H1 (cell line): ENCODE data around the gene SLC20A1. TPM values are rescaled to one million over a fixed set of nuclear protein-coding genes. Genes with fewer than 3 reads are reported as not detected.

ENCODE experiments used
- CTCF ChIA-PET: fragments of 300-600 bp; sonication (Branson Sonifier 250); formaldehyde crosslinking; loops from one replicate; lab custom pipeline; 2021; ENCODE audit not compliant: partially characterized antibody; lab: Charles Lee
- POLR2A ChIA-PET: fragments of 300-600 bp; sonication (Branson Sonifier 250); formaldehyde crosslinking; loops from one replicate; lab custom pipeline; 2021; ENCODE audit warnings: inconsistent platforms; ENCODE audit not compliant: partially characterized antibody; lab: Charles Lee
- DNase-seq, 2 experiments: peaks; one replicate each; pipeline versions ENCODE4 v3.0.0 to v3.0.0-alpha.2; 2010 to 2022; ENCODE audit warnings: low spot score in 2 of 2, low read depth in 1 of 2, mixed read lengths in 1 of 2
- FAIRE-seq: peaks from 2 replicates; lab custom pipeline; 2011; peaks lifted over from hg19 to GRCh38; lab: Jason Lieb, UNC
- H2AFZ ChIP-seq: 2 replicates; pipeline ENCODE4 v1.8.1; 2012; ENCODE audit warnings: low read length, inconsistent platforms
- H2AK5ac ChIP-seq: 2 replicates; pipeline ENCODE4 v1.6.1; 2013; ENCODE audit warnings: low read depth, low read length
- H2BK120ac ChIP-seq: replicated peaks from 2 replicates; pipeline ENCODE3; 2013; ENCODE audit warnings: low read depth, low read length, inconsistent platforms
- H2BK12ac ChIP-seq: 2 replicates; pipeline ENCODE4 v1.6.1; 2013; ENCODE audit warnings: low read depth, low read length
- H2BK15ac ChIP-seq: 2 replicates; pipeline ENCODE4 v1.6.1; 2013; ENCODE audit warnings: low read length
- H2BK20ac ChIP-seq: 2 replicates; pipeline ENCODE4 v1.6.1; 2013; ENCODE audit warnings: low read length
- H2BK5ac ChIP-seq: 2 replicates; pipeline ENCODE4 v1.6.1; 2013; ENCODE audit warnings: low read depth, low read length
- H3K14ac ChIP-seq: 2 replicates; pipeline ENCODE4 v1.6.1; 2013; ENCODE audit warnings: inconsistent platforms; ENCODE audit not compliant: insufficient read length
- H3K18ac ChIP-seq: 2 replicates; pipeline ENCODE4 v1.6.1; 2013; ENCODE audit warnings: low read length; ENCODE audit errors: extremely low read depth
- H3K23ac ChIP-seq: 2 replicates; pipeline ENCODE4 v1.6.1; 2013; ENCODE audit warnings: inconsistent platforms; ENCODE audit not compliant: insufficient read length
- H3K23me2 ChIP-seq: 2 replicates; pipeline ENCODE4 v1.6.1; 2013; ENCODE audit warnings: low read depth, low read length
- H3K27ac ChIP-seq: 2 replicates; pipeline ENCODE4 v1.6.1; 2011; ENCODE audit warnings: low read depth, low read length, inconsistent platforms
- H3K27me3 ChIP-seq, 4 experiments: replicated peaks in 1 of 4; 1 replicate in 1 of 4; 2 replicates in 3 of 4; pipeline versions ENCODE4 v1.6.1 to v1.8.1; 2011 to 2013; ENCODE audit warnings: low read length in 3 of 4, mild to moderate bottlenecking in 3 of 4, inconsistent platforms in 2 of 4, mixed read lengths in 2 of 4, moderate library complexity in 1 of 4; ENCODE audit not compliant: control insufficient read depth in 3 of 4, insufficient read depth in 3 of 4; ENCODE audit errors: extremely low read depth in 1 of 4
- H3K36me3 ChIP-seq, 4 experiments: 2 replicates each; pipeline versions ENCODE4 v1.6.1 to v1.8.1; 2011 to 2013; ENCODE audit warnings: mild to moderate bottlenecking in 4 of 4, low read length in 3 of 4, moderate library complexity in 2 of 4, control low read depth in 1 of 4, inconsistent platforms in 1 of 4; ENCODE audit not compliant: insufficient read depth in 4 of 4, control insufficient read depth in 2 of 4
- H3K4ac ChIP-seq: replicated peaks from 2 replicates; pipeline ENCODE3; 2013; ENCODE audit warnings: low read length, low read depth, mixed read lengths, inconsistent platforms; ENCODE audit not compliant: insufficient read length
- H3K4me1 ChIP-seq, 4 experiments: replicated peaks in 1 of 4; 1 replicate in 1 of 4; 2 replicates in 3 of 4; pipeline versions ENCODE4 v1.6.1 to v1.8.1; 2011 to 2013; ENCODE audit warnings: low read length in 3 of 4, inconsistent platforms in 2 of 4, mixed read lengths in 1 of 4; ENCODE audit not compliant: insufficient read depth in 4 of 4, control insufficient read depth in 3 of 4
- H3K4me2 ChIP-seq, 2 experiments: 2 replicates each; pipeline versions ENCODE4 v1.6.1 to v1.8.1; 2011 to 2013; ENCODE audit warnings: low read depth in 2 of 2, low read length in 2 of 2, control low read depth in 1 of 2, inconsistent platforms in 1 of 2, mild to moderate bottlenecking in 1 of 2; ENCODE audit not compliant: insufficient read depth in 1 of 2
- H3K4me3 ChIP-seq, 4 experiments: fragments of 200-600, 300-600 bp in 1 of 4; sonication (generic), shearing (Covaris generic), sonication (Bioruptor Twin) in 1 of 4; 2 replicates each; pipeline versions ENCODE4 v1.5.1 to v1.8.1; 2011 to 2016; ENCODE audit warnings: low read length in 4 of 4, low read depth in 3 of 4, control low read depth in 2 of 4, inconsistent platforms in 2 of 4, mild to moderate bottlenecking in 2 of 4, mixed read lengths in 1 of 4, moderate library complexity in 1 of 4; ENCODE audit not compliant: insufficient read depth in 2 of 4; ENCODE audit errors: extremely low read depth in 1 of 4
- H3K56ac ChIP-seq: replicated peaks from 2 replicates; pipeline ENCODE3; 2013; ENCODE audit warnings: low read depth, mild to moderate bottlenecking, mixed read lengths, low read length, inconsistent platforms; ENCODE audit not compliant: insufficient read length
- H3K79me1 ChIP-seq: 2 replicates; pipeline ENCODE4 v1.6.1; 2013; ENCODE audit warnings: low read depth, low read length, control low read depth
- H3K79me2 ChIP-seq, 2 experiments: 2 replicates each; pipeline versions ENCODE4 v1.6.1 to v1.8.1; 2012 to 2013; ENCODE audit warnings: low read length in 2 of 2, mild to moderate bottlenecking in 2 of 2, inconsistent platforms in 1 of 2; ENCODE audit not compliant: insufficient read depth in 2 of 2, control insufficient read depth in 1 of 2
- H3K9ac ChIP-seq, 4 experiments: replicated peaks in 1 of 4; 1 replicate in 1 of 4; 2 replicates in 3 of 4; pipeline versions ENCODE4 v1.6.1 to v1.8.1; 2011 to 2013; ENCODE audit warnings: low read depth in 3 of 4, low read length in 3 of 4, control low read depth in 2 of 4, mild to moderate bottlenecking in 2 of 4, moderate library complexity in 2 of 4, inconsistent platforms in 1 of 4; ENCODE audit errors: extremely low read depth in 1 of 4
- H3K9me3 ChIP-seq, 2 experiments: 2 replicates each; pipeline versions ENCODE4 v1.6.1 to v1.8.1; 2012 to 2013; ENCODE audit warnings: mild to moderate bottlenecking in 2 of 2, moderate library complexity in 2 of 2, control low read depth in 1 of 2, inconsistent platforms in 1 of 2, low read depth in 1 of 2, low read length in 1 of 2, mixed read lengths in 1 of 2; ENCODE audit not compliant: insufficient read depth in 2 of 2
- H4K20me1 ChIP-seq, 2 experiments: replicated peaks in 1 of 2; 2 replicates each; pipeline versions ENCODE3 to v1.8.1; 2011 to 2013; ENCODE audit warnings: inconsistent platforms in 2 of 2, low read length in 2 of 2, mild to moderate bottlenecking in 1 of 2; ENCODE audit not compliant: insufficient read depth in 2 of 2, control insufficient read depth in 1 of 2
- H4K5ac ChIP-seq: 2 replicates; pipeline ENCODE4 v1.6.1; 2013; ENCODE audit warnings: low read length, low read depth, mixed read lengths, inconsistent platforms; ENCODE audit not compliant: insufficient read length
- H4K8ac ChIP-seq: 2 replicates; pipeline ENCODE4 v1.8.0; 2013; ENCODE audit warnings: mild to moderate bottlenecking, moderate library complexity, low read length, inconsistent platforms; ENCODE audit not compliant: insufficient read depth; ENCODE audit errors: extremely low read depth
- H4K91ac ChIP-seq: replicated peaks from 2 replicates; pipeline ENCODE3; 2013; ENCODE audit warnings: low read length, mixed read lengths, inconsistent platforms; ENCODE audit not compliant: insufficient read length
- BACH1 ChIP-seq: IDR thresholded peaks from 2 replicates; pipeline ENCODE4 v1.6.1; 2012; ENCODE audit warnings: low read length, improper control_type of control experiment
- CTCF ChIP-seq, 3 experiments: IDR thresholded peaks; 1 replicate in 2 of 3; 2 replicates in 1 of 3; pipeline versions ENCODE4 v1.5.1 to v1.6.1; 2011; ENCODE audit warnings: low read length in 3 of 3, mild to moderate bottlenecking in 3 of 3, inconsistent platforms in 2 of 3, low read depth in 1 of 3, moderate library complexity in 1 of 3; ENCODE audit not compliant: insufficient read depth in 1 of 3; ENCODE audit errors: control extremely low read depth in 1 of 3
- EGR1 ChIP-seq: IDR thresholded peaks from 2 replicates; pipeline ENCODE4 v1.6.1; 2011; ENCODE audit warnings: low read depth, low read length, borderline replicate concordance
- EP300 ChIP-seq, 2 experiments: IDR thresholded peaks; 1 replicate in 1 of 2; 2 replicates in 1 of 2; pipeline ENCODE4 v1.6.1; 2011 to 2012; ENCODE audit warnings: low read depth in 2 of 2, low read length in 2 of 2, mild to moderate bottlenecking in 2 of 2, borderline replicate concordance in 1 of 2, inconsistent platforms in 1 of 2, moderate library complexity in 1 of 2
- HDAC6 ChIP-seq: IDR thresholded peaks from one replicate; pipeline ENCODE4 v1.7.1; 2012; ENCODE audit warnings: low read depth, mild to moderate bottlenecking, inconsistent platforms, low read length, moderate library complexity
- KDM5A ChIP-seq: fragments of 200-600 bp; IDR thresholded peaks from 2 replicates; pipeline ENCODE4 v1.7.1; 2012; ENCODE audit warnings: mild to moderate bottlenecking, low read length, inconsistent platforms, mixed read lengths
- RBBP5 ChIP-seq: IDR thresholded peaks from 2 replicates; pipeline ENCODE4 v1.7.1; 2012; ENCODE audit warnings: low read depth, mild to moderate bottlenecking, inconsistent platforms, low read length, moderate library complexity, borderline replicate concordance
- TBP ChIP-seq: IDR thresholded peaks from 2 replicates; pipeline ENCODE4 v1.6.1; 2011; ENCODE audit warnings: low read depth, low read length, improper control_type of control experiment
- TCF12 ChIP-seq: IDR thresholded peaks from 2 replicates; pipeline ENCODE4 v1.6.1; 2011; ENCODE audit warnings: low read depth, mild to moderate bottlenecking, low read length
- WGBS, 2 experiments: shearing (Covaris generic) in 1 of 2; methylation state at CpG; one replicate each; pipeline versions ENCODE4 v1.1.6 to v1.1.7; 2013 to 2015; ENCODE audit warnings: low lambda C conversion rate in 2 of 2, mixed read lengths in 2 of 2, inconsistent platforms in 1 of 2, low coverage in 1 of 2, missing lambda C conversion rate in 1 of 2; ENCODE audit not compliant: insufficient replicate concordance in 2 of 2, insufficient coverage in 1 of 2, insufficient read length in 1 of 2; ENCODE audit errors: extremely low coverage in 1 of 2, missing lambda C conversion rate in 1 of 2; 5-methylcytosine and 5-hydroxymethylcytosine counted together
- polyA plus RNA-seq, 7 experiments: library from polyadenylated mRNA; depleted of rRNA in 3 of 7; stranded (reverse) in 5 of 7; unstranded in 2 of 7; fragments of >200 nt in 5 of 7; fragments of 200-250 nt in 2 of 7; gene quantifications; 1 replicate in 5 of 7; 2 replicates in 1 of 7; 4 replicates in 1 of 7; pipeline versions ENCODE4 v1.2.1 to v1.2.3, GENCODE V29; 2011 to 2013; ENCODE audit warnings: missing spikeins in 2 of 7, mixed read lengths in 2 of 7
- total RNA-seq: library from RNA; stranded (reverse); fragmentation: NEBNext Ultra II Directional; extraction: Animal tissue kit (Norgen Biotek cat#: 25700); gene quantifications from 2 replicates; pipeline ENCODE4 v1.2.1, GENCODE V29; 2021
- TF ChIP-seq, protein P1 (sequence below): IDR thresholded peaks from 2 replicates; pipeline ENCODE4 v1.6.1; 2011; ENCODE audit warnings: low read depth, mild to moderate bottlenecking, low read length; ENCODE audit not compliant: insufficient read depth

The SLC20A1 gene
- total and polyA plus RNA-seq, 2 of the 8 experiments (the other 6 are each of a cell fraction or from before 2014, with no cell fraction given): 42.6 to 105 TPM

GRCh38 chr2:112615051-112615450 lies 30.7 kb upstream of the SLC20A1 start:
- Histone ChIP-seq H3K56ac (no peak overlapping the region), H3K79me1 (no peaks in the 10 kb centered on the region), H2BK120ac (no peak overlapping the region), H4K8ac (no peak overlapping the region), H3K23me2 (no peaks in the 10 kb centered on the region), H3K14ac (no peak overlapping the region), H4K5ac (no peak overlapping the region), H2BK12ac (peak overlapping the region; percentile 87; the same call in 1 of the 2 replicates), H4K91ac (peak overlapping the region; percentile 81), H2AK5ac (no peak overlapping the region; the same call in 1 of the 2 replicates), H3K4me3 (0 out of 8 replicates have a peak overlapping the region, but pooled peaks of 1 of the 4 experiments have one; percentile 6), H3K27me3 (no peaks in the 10 kb centered on the region), H3K27ac (no peak overlapping the region), H3K9ac (no peak overlapping the region), H3K4me1 (peaks cover 2 to 10% (median 3%) of the 10 kb centered on the region in 4 experiments), H2BK20ac (peak overlapping the region; percentile 55; the same call in 1 of the 2 replicates), H3K4ac (no peak overlapping the region), H3K4me2 (peak overlapping the region in 1 of 2 experiments; percentile 61; a peak in 1 of 4 replicates), H3K9me3 (no peaks in the 10 kb centered on the region), H3K36me3 (no peaks in the 10 kb centered on the region), H3K18ac (no peak overlapping the region), H3K23ac (no peak overlapping the region), H2BK5ac (peak overlapping the region; percentile 18; the same call in 1 of the 2 replicates), H3K79me2 (no peaks in the 10 kb centered on the region), H4K20me1 (no peaks in the 10 kb centered on the region), H2AFZ (peak overlapping the region; percentile 99; the same call in 1 of the 2 replicates), H2BK15ac (no peak overlapping the region)
- FAIRE-seq: no peak
- ChIA-PET CTCF (interaction anchor here (0.8 to 1.1 kb wide), 5 partner anchors 11 to 110 kb away, joined by 3 read pairs; partner anchors contain the start of gene SLC20A1), POLR2A (interaction anchor here (1.0 to 1.8 kb wide), 7 partner anchors 9 to 50 kb away, joined by 3 to 8 read pairs (median 4); partner anchors contain the start of gene SLC20A1)
- WGBS, 2 experiments: 95% methylated on average over 8 of the region's 8 CpGs; no CpG with 5 or more reads in 1 of the 2 experiments
- DNase-seq: no peak
- TF ChIP-seq TCF12: no peak
- no peak for TF ChIP-seq CTCF (IDR thresholded peaks at IDR 0.05; ENCODE audit: control extremely low read depth in 1 of 3, insufficient read depth in 1 of 3, low read depth in 1 of 3, low read length in 3 of 3)
- no peak for TF ChIP-seq TBP
- TF ChIP-seq RBBP5: no peak
- no peak for TF ChIP-seq EGR1
- no peak for TF ChIP-seq KDM5A
- TF ChIP-seq, protein P1, sequence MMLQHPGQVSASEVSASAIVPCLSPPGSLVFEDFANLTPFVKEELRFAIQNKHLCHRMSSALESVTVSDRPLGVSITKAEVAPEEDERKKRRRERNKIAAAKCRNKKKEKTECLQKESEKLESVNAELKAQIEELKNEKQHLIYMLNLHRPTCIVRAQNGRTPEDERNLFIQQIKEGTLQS: no peak
- no peak for TF ChIP-seq EP300 (IDR thresholded peaks at IDR 0.05; ENCODE audit: borderline replicate concordance in 1 of 2, low read depth in 2 of 2, low read length in 2 of 2)
- TF ChIP-seq BACH1: no peak
- TF ChIP-seq HDAC6: no peak
